Measurements from ENCODE around the gene EXT2. TPM values are rescaled to one million over a fixed set of nuclear protein-coding genes. Genes with fewer than 3 reads are reported as not detected.

Gene EXT2
- total RNA-seq, 1 experiment from 2014 or later = 77.0 TPM

- Histone ChIP-seq H3K27ac (ENCODE audit: low read length) (no peak overlapping the region), H3F3A (ENCODE audit: low read length, unreplicated experiment) (no peaks in the 10 kb centered on the region), H3K9ac (ENCODE audit: low read length) (no peak overlapping the region), H3K9me3 (ENCODE audit: low read length) (peaks cover 5% of the 10 kb centered on the region; the same call in 1 of the 2 replicates), H3K9me2 (replicated peaks; ENCODE audit: low read length) (no peaks in the 10 kb centered on the region), H4K20me1 (ENCODE audit: low read length) (no peaks in the 10 kb centered on the region), H3K36me3 (ENCODE audit: low read depth, low read length) (peaks cover 1% of the 10 kb centered on the region; the same call in 1 of the 2 replicates), H3K79me2 (ENCODE audit: low read length) (no peaks in the 10 kb centered on the region), H3K27me3 (ENCODE audit: low read length) (no peaks in the 10 kb centered on the region), H3K4me1 (ENCODE audit: insufficient read depth, low read length) (no peaks in the 10 kb centered on the region), H3K4me2 (ENCODE audit: low read length) (no peak overlapping the region), H2AFZ (ENCODE audit: low read length) (no peak overlapping the region), H3K4me3 (ENCODE audit: low read length) (no peak overlapping the region)
- intact Hi-C loops (cut with micrococcal nuclease) = no loop called here
- ChIA-PET CTCF (no interaction called here), POLR2A (ENCODE audit: unreplicated experiment) (no interaction called here)
- DNase-seq = no peak
- no TSS peak for BruUV-seq (replicated peaks)
- ATAC-seq = no peak
- TF ChIP-seq EZH2phosphoT487 (IDR thresholded peaks at IDR 0.05; ENCODE audit: borderline replicate concordance, low read length) (no peak), EZH2 (IDR thresholded peaks at IDR 0.05; ENCODE audit: low read length, unreplicated experiment) (no peak), CTCF (conservative IDR thresholded peaks at IDR 0.05; ENCODE audit: low read depth, low read length) (no peak)
Observed at GRCh38 chr11:44257338-44258189, 162.1 kb downstream of the EXT2 start.

GRCh38 chr11:44258190-44258489 lies 162.7 kb downstream of the EXT2 start:
- ChIA-PET POLR2A (ENCODE audit: unreplicated experiment) (no interaction called here), CTCF (no interaction called here)
- no peak overlapping the region for H3K9ac ChIP-seq (ENCODE audit: low read length)
- H4K20me1 ChIP-seq (ENCODE audit: low read length) = no peaks in the 10 kb centered on the region
- H2AFZ ChIP-seq (ENCODE audit: low read length) = no peak overlapping the region
- DNase-seq (no peak), ATAC-seq (no peak)
- BruUV-seq (replicated peaks) = no TSS peak
- no peak overlapping the region for H3K27ac ChIP-seq (ENCODE audit: low read length)
- no peaks in the 10 kb centered on the region for H3K36me3 ChIP-seq (ENCODE audit: low read depth, low read length)
- no peaks in the 10 kb centered on the region for H3K9me2 ChIP-seq (replicated peaks; ENCODE audit: low read length)
- no peaks in the 10 kb centered on the region for H3K79me2 ChIP-seq (ENCODE audit: low read length)
- no peaks in the 10 kb centered on the region for H3F3A ChIP-seq (ENCODE audit: low read length, unreplicated experiment)
- no peaks in the 10 kb centered on the region for H3K27me3 ChIP-seq (ENCODE audit: low read length)
- H3K4me3 ChIP-seq (ENCODE audit: low read length) = no peak overlapping the region
- no peak overlapping the region for H3K4me2 ChIP-seq (ENCODE audit: low read length)
- H3K9me3 ChIP-seq (ENCODE audit: low read length) = peaks cover 5% of the 10 kb centered on the region; the same call in 1 of the 2 replicates
- TF ChIP-seq EZH2 (IDR thresholded peaks at IDR 0.05; ENCODE audit: low read length, unreplicated experiment) (no peak), EZH2phosphoT487 (IDR thresholded peaks at IDR 0.05; ENCODE audit: borderline replicate concordance, low read length) (no peak), CTCF (conservative IDR thresholded peaks at IDR 0.05; ENCODE audit: low read depth, low read length) (no peak)
- intact Hi-C loops (cut with micrococcal nuclease) = no loop called here
- H3K4me1 ChIP-seq (ENCODE audit: insufficient read depth, low read length) = no peaks in the 10 kb centered on the region

GRCh38 chr11:44258839-44259420 lies 163.5 kb downstream of the EXT2 start:
- POLR2A ChIA-PET (ENCODE audit: unreplicated experiment) = no interaction called here
- Histone ChIP-seq H3F3A (ENCODE audit: low read length, unreplicated experiment) (no peaks in the 10 kb centered on the region), H3K9me3 (ENCODE audit: low read length) (no peaks in the 10 kb centered on the region), H3K4me2 (ENCODE audit: low read length) (no peak overlapping the region), H3K36me3 (ENCODE audit: low read depth, low read length) (no peaks in the 10 kb centered on the region), H3K4me3 (ENCODE audit: low read length) (no peak overlapping the region), H3K4me1 (ENCODE audit: insufficient read depth, low read length) (no peaks in the 10 kb centered on the region), H3K27me3 (ENCODE audit: low read length) (no peaks in the 10 kb centered on the region), H3K79me2 (ENCODE audit: low read length) (no peaks in the 10 kb centered on the region), H2AFZ (ENCODE audit: low read length) (no peak overlapping the region), H3K9me2 (replicated peaks; ENCODE audit: low read length) (no peaks in the 10 kb centered on the region), H3K27ac (ENCODE audit: low read length) (no peak overlapping the region), H4K20me1 (ENCODE audit: low read length) (no peaks in the 10 kb centered on the region), H3K9ac (ENCODE audit: low read length) (no peak overlapping the region)
- CTCF ChIA-PET = no interaction called here
- intact Hi-C loops (cut with micrococcal nuclease) = no loop called here
- ATAC-seq (no peak), DNase-seq (no peak)
- TF ChIP-seq EZH2phosphoT487 (IDR thresholded peaks at IDR 0.05; ENCODE audit: borderline replicate concordance, low read length) (no peak), EZH2 (IDR thresholded peaks at IDR 0.05; ENCODE audit: low read length, unreplicated experiment) (no peak), CTCF (conservative IDR thresholded peaks at IDR 0.05; ENCODE audit: low read depth, low read length) (no peak)
- no TSS peak for BruUV-seq (replicated peaks)
